Measurements from ENCODE around the gene ANKRD62. TPM values are rescaled to one million over a fixed set of nuclear protein-coding genes. Genes with fewer than 3 reads are reported as not detected.

ANKRD62 gene
- total RNA-seq, 1 experiment from 2014 or later, result not detected

GRCh38 chr18:12092398-12093229 is 1.0 kb upstream of the ANKRD62 start:
- TF ChIP-seq REST (IDR thresholded peaks at IDR 0.05; ENCODE audit: insufficient read depth in 1 of 2, low read depth in 2 of 2, low read length in 1 of 2) (no peak), SIN3A (IDR thresholded peaks at IDR 0.05; ENCODE audit: borderline replicate concordance, insufficient read depth, low read depth, low read length) (no peak), POLR2AphosphoS5 (IDR thresholded peaks at IDR 0.05; ENCODE audit: low read depth, low read length) (no peak), CTCF (IDR thresholded peaks at IDR 0.05) (peak; percentile 85), TCF7L2 (IDR thresholded peaks at IDR 0.05; ENCODE audit: low read depth, low read length) (no peak)
- no TSS peak for BruUV-seq (replicated peaks)
- H3K27me3 ChIP-seq (ENCODE audit: control insufficient read depth, insufficient read depth, low read length), result no peaks in the 10 kb centered on the region
- ATAC-seq (peak; percentile 96), DNase-seq (ENCODE audit: low read depth, low spot score) (no peak)
- in situ Hi-C loops (cut with HindIII; ENCODE audit: low pct_unique_long_range_greater_than_20kb, low sequenced_read_pairs) (no loop called here), intact Hi-C loops (cut with micrococcal nuclease; ENCODE audit: unreplicated experiment) (loop anchor here (1.0 kb wide), 1 partner anchor 145 kb away; no protein-coding TSS in a partner anchor)
- ChIA-PET POLR2A (interaction anchor here (0.6 kb wide), 1 partner anchor 522 kb away, joined by 3 read pairs; no protein-coding TSS in a partner anchor), CTCF (no interaction called here)
- H3K9me3 ChIP-seq (ENCODE audit: control insufficient read depth, insufficient read depth, low read depth, low read length), result no peaks in the 10 kb centered on the region
- no peak overlapping the region for H3K27ac ChIP-seq (ENCODE audit: low read length)
- no peaks in the 10 kb centered on the region for H3K36me3 ChIP-seq (ENCODE audit: control insufficient read depth, insufficient read depth, low read length)
- H3K4me3 ChIP-seq (ENCODE audit: low read depth in 2 of 2, low read length in 2 of 2), result no peak overlapping the region
- no peaks in the 10 kb centered on the region for H3K4me1 ChIP-seq (ENCODE audit: control insufficient read depth, insufficient read depth, low read length)

GRCh38 chr18:12098374-12098773 is 4.7 kb downstream of the ANKRD62 start:
- in situ Hi-C loops (cut with HindIII; ENCODE audit: low pct_unique_long_range_greater_than_20kb, low sequenced_read_pairs) (no loop called here), intact Hi-C loops (cut with micrococcal nuclease; ENCODE audit: unreplicated experiment) (no loop called here)
- no peak for TF ChIP-seq TCF7L2 (IDR thresholded peaks at IDR 0.05; ENCODE audit: low read depth, low read length)
- TF ChIP-seq SIN3A (IDR thresholded peaks at IDR 0.05; ENCODE audit: borderline replicate concordance, insufficient read depth, low read depth, low read length), result no peak
- TF ChIP-seq REST (IDR thresholded peaks at IDR 0.05; ENCODE audit: insufficient read depth in 1 of 2, low read depth in 2 of 2, low read length in 1 of 2), result no peak
- no peak for TF ChIP-seq POLR2AphosphoS5 (IDR thresholded peaks at IDR 0.05; ENCODE audit: low read depth, low read length)
- TF ChIP-seq CTCF (IDR thresholded peaks at IDR 0.05), result no peak
- no peaks in the 10 kb centered on the region for H3K9me3 ChIP-seq (ENCODE audit: control insufficient read depth, insufficient read depth, low read depth, low read length)
- DNase-seq (ENCODE audit: low read depth, low spot score) (no peak), ATAC-seq (no peak)
- no peaks in the 10 kb centered on the region for H3K4me1 ChIP-seq (ENCODE audit: control insufficient read depth, insufficient read depth, low read length)
- ChIA-PET CTCF (no interaction called here), POLR2A (no interaction called here)
- no peak overlapping the region for H3K4me3 ChIP-seq (ENCODE audit: low read depth in 2 of 2, low read length in 2 of 2)
- peaks cover 5% of the 10 kb centered on the region for H3K27me3 ChIP-seq (ENCODE audit: control insufficient read depth, insufficient read depth, low read length)
- H3K27ac ChIP-seq (ENCODE audit: low read length), result no peak overlapping the region
- no TSS peak for BruUV-seq (replicated peaks)
- no peaks in the 10 kb centered on the region for H3K36me3 ChIP-seq (ENCODE audit: control insufficient read depth, insufficient read depth, low read length)

Measured in Panc1 (cell line).